GM21526 (cell line): Measurements from ENCODE around the gene HELZ.
A peak's percentile ranks its signal among the peaks of the same experiment; 100 is the strongest.
"Not testable (repeated sequence)": the region's sequence is repeated elsewhere in the genome, so short reads cannot be mapped to it uniquely, and the experiment has no call there.

Experiments
- ATAC-seq: cut with Tn5 transposase; IDR thresholded peaks from one replicate; pipeline ENCODE4 v1.9.1; 2021; ENCODE audit warnings: moderate library complexity; ENCODE audit not compliant: unreplicated experiment, low FRiP score

Gene HELZ

DNA sequence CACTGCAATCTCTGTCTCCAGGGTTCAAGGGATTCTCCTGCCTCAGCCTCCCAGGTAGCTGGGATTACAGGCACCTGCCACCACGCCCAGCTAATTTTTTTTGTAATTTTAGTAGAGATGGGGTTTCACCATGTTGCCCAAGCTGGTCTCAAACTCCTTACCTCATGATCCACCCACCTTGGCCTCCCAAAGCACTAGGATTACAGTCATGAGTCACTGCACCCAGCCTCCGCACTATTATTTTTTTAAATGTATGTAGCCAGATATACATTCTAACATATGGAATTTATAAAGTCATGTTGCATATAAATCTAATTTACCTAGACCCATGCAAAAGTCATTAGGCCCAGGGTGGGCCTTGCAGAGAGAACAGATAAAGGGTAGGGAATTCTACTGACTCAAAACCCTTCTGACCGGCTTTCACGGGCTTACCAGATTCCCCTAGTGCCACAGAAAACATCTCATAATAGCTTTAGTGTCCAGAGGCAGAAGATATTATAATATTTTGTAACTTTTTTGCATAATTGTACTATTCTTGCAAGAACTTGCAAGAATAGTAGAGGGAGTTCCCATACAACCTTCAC lies 20.5 kb upstream of the HELZ start:
- no peak for ATAC-seq

DNA sequence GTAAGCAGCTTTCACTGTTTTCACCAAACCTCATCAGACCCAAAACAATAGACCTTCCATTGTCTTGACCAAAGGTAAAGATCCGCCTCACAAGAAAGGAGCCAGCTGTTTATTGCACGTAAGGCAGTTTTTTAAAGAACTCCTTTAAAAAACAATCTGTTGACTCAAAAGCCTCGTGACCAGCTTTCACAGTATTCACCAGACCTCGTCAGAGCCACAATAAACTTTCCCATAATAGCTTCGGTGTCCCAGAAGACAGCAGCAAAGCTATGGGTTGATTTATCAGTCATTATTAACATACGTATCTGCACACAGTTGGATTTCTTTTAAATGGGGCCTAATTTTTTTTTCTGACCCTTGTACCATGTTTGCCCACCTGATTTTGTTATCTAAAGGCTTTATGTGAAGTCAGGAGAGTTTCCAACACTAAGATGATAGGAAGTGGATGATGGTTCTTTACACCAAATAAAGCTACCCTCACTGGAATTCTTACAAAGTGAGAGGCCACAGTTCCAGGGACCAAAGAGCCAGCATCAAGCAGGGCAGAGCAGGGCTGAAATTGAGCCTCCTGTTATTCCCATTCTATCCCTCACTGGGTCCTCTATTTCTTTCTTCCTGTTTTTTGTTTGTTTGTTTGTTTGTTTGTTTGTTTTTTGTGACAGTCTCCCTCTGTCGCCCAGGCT lies 17.6 kb upstream of the HELZ start:
- no peak for ATAC-seq

DNA sequence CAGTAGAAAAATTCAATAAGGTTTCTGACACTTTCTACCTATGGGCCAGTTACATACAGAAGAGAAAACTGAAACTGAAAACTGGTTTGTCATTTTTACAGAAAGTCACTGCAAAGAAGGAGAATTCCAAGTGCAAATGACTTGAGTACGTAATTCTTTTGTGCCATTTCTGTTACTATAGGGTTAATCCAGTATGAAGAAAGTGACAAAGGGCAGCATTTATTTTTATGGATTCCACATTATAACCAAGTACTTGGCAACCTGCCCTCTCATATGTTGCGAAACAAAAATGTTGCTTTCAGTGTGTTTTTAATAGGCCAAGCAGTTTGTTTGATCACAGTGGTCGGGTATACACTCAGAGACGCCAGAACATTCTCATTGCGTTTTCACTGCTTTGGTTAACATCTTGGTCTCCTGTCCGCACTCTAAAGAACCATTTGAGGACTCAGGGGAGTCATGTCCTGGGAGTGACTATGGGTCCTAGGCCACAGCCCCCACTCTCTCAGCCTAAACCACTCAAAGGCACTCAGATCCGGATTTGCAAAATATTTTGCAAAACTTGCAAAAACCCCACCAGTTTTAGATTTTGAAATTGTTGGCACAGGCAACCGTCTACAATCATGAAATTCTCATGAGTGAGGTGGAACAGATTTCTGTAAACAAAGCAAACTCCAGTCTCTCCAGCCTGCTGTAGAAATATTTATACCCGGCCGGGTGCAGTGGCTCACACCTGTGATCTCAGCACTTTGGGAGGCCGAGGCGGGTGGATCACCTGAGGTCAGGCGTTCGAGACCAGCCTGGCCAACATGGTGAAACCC lies 15.4 kb upstream of the HELZ start:
- no peak for ATAC-seq

DNA sequence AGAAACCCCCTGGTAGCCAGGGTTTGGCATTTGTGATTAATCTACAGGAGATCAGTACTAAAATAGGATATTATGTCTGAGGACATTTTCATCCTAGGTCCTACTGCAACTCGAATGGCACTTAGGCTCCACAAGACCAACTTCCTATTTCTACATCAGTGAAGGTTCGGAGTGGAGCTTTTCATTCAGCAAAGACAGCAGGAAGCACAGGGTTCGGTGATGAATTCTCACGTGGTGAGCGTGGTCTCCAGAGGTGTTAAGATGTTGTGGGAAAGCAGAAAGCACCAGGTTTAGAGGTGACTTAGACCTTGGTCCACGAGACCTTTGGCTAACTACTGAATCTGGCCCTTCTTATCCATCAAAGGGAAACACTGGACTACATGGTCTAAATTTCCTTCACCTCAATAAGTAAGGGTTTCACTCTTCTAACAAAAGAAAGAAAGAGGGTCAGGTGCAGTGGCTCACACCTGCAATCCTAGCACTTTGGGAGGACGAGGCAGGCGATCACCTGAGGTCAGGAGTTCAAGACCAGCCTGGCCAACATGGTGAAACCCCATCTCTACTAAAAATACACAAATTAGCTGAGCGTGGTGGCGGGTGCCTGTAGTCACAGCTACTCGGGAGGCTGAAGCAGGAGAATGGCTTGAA lies 13.9 kb upstream of the HELZ start:
- no peak for ATAC-seq

DNA sequence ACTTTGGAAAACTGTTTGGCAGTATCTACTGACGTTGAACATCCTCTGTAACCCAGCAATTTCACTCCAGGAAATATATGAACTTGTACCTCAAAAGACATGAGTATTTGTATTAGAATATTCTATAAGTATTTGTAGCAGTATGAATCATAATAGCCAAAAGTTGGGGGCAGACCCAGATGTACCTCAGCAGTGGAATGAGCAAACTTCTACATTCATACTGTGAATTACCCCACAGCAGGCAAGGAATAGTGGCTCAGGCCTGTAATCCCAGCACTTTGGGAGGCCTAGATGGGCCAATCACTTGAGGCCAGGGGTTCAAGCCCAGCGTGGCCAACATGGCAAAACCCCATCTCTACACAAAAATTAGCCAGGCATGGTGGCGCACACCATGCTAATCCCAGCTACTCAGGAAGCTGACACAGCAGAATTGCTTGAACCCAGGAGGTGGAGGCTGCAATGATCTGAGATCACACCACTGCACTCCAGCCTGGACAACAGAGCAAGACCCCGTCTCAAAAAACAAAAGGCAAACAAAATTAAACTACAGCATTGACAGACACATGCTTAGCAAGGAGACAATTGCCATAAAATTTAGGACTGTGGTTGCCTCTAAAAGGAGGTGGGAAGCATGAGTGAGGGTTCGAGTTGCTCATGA lies 11.2 kb upstream of the HELZ start:
- no peak for ATAC-seq

DNA sequence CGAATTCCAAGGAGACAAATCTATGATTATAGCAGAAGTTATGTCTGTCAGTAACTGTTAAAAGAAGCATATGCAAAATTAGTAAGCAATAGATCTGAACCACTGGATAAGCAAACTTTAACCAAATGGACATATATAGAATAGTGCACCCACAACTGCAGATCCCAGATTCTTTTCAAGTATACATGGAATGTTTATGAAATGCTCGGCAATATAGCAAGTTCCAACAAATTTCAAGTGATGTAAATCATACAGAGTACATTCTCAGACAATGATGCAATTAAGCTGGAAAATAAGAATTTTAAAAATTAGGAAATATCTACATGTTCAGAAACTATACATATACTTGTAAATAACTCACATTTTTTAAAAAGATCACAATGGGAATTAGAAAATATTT lies 8.4 kb upstream of the HELZ start:
- ATAC-seq, result no peak

DNA sequence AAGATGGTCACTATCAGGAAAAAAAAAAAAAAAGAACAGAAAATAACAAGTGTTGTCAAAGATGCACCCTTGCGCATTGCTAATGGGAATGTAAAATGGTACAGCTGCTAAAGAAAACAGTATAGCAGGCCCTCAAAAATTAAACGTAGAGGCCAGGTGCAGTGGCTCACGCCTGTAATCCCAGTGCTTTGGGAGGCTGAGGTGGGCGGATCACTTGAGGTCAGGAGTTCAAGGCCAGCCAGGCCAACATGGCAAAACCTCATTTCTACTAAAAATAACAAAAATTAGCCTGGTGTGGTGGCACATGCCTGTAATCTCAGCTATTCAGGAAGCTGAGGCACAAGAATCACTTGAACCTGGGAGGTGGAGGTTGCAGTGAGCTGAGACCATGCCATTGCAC lies 6.6 kb upstream of the HELZ start:
- not testable (repeated sequence) for ATAC-seq

DNA sequence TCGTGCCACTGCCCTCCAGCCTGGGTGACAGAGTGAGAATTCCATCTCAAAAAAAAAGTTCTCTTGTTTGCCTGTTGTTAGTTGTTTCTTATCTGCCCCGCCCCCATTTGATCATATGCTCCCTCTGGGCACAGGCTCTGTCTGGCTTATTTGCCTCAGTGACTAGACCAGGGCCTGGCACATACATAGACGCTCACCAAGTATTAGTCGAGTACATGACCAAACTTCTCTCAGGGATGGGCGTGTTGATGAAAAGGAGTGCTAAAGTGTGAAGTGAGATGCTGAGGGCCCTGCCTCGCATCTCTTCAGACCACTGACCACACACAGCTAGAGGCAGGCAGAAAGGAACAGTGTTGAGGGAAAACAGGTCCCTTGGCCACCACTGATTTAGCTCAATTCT lies 3.3 kb upstream of the HELZ start:
- ATAC-seq, result no peak

DNA sequence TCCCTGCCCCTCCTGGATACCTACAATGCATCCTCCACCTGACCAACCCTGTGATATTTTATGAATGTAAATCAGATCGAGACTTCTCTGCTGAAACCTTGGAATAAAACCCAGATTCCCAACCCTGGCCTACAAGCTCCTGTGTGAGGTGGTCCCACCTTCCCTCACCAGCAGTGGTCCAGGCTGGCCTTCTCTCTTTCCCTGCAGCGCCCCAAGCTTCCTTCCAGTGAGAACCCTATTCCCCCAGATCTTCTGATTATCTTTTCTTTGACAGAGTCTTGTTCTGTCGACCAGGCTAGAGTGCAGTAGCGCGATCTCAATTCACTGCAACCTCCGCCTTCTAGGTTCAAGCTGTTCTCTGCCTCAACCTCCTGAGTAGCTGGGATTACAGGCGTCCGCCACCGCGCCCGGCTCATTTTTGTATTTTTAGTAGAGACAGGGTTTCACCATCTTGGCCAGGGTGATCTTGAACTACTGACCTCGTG lies 2.5 kb upstream of the HELZ start:
- no peak for ATAC-seq

DNA sequence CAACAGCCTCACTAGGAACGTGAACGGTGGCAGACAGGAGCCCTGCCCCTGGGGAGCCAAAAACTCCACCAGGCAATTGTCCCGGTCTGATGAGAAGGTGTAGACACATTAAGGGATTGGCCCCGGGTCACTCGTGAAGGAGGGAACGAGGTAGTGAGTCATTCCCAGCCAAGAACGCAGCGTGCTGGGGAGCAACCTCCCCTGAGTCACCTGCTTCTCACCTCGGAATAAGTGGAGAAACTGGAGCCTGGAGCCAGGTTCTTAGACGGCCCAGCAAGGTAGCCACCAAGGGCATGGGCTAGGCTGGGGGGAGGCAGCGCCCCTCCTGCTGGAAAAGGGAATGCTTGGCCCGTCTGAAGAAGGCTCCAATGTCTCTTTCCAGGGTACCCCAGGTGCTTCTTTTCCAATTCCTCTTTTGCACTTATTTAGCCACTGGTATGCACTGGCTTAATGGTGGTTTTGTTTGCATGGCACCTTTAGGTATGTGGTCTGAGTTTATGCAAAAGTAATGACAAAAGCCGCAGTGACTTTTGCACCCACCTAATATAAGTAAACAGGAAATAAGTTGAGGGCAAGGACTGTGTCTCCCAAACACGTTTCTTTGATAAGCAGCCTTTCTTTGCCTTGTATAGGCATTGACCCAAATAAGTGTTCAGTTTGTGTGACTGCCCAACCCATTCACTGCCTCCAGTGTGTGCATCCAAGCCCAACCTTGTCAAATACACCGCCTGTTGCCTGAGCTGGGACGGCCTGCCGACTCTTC lies 1.8 kb upstream of the HELZ start:
- peak; percentile 39 for ATAC-seq

DNA sequence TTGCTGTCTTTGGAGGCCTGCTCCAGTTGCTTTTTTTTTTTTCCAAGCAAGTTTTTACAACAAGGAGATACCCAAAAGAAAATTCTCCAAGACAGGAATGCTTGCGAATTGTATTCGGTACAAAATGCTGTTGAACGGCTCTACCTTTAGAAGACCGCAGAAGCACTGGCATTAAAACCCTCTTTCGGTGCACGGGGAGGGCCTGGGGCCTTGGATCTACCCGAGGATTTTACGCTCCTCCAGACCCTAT lies 1.3 kb upstream of the HELZ start:
- no peak for ATAC-seq

DNA sequence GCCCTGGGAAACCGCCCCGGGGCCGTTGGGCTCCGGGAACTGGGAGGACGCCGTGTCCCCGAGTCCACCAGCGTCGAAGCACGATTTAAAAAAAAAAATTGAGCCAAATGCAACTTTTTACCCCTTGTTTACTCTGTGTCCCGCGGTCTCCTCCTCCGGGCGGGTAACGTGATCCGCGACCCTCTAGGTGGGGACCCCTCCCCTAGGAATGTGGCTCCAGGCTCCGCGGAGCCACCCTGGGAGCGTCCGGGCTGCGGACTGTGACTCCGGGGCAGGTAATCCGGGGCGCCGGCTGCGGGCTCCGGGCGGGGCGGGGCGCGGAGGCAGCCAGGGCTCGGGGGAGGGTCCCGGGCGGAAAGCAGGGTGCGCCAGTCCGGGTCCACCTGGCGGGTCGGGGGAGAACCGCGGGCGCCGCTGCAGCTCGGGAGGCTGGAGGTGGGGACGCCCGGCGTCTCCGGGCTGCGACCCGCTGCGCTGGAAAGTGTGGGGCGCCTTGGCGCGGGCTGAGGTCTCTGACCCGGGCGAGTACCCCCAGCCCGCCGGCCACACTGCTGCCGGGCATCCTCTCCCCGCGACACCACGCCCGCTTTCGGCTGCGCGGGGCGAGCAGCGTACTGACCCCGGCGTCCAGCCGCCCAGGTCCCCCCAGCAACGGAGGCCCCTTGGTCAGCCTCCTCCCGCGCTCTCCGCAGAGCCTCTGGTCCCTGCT lies 852 bp upstream of the HELZ start:
- no peak for ATAC-seq

DNA sequence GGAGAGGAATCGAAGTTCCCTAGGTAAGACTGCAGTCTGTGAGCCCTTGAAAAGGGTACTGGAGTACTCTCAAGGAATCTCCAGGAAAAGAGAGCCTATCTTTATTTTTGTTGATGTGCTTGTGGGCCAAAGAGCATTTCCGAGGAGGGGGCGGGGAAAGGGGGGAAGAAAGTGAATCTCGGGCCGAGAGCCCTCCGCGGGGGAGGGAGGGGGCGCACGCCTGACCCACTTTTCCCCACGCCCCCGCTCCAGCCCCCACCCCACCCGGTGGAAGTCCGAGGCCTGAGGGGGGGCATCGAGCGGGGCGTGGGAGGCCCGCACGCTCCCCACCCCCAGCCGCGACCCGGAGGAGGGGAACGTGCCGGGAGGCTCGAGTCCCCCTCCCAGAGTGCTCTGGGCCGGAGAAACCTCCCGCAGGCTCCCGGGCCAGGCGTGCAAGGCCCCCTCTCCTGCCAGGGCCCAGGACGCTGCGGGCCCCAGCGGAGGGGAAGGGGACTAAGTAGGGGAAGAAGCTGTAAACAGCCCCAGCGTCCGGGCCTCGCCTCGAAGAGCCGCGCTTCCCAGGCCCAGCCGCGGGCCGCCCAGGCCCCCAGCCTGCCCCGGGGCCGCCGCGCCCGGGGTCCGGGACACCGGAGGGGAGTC lies 444 bp downstream of the HELZ start:
- peak; percentile 30 for ATAC-seq

DNA sequence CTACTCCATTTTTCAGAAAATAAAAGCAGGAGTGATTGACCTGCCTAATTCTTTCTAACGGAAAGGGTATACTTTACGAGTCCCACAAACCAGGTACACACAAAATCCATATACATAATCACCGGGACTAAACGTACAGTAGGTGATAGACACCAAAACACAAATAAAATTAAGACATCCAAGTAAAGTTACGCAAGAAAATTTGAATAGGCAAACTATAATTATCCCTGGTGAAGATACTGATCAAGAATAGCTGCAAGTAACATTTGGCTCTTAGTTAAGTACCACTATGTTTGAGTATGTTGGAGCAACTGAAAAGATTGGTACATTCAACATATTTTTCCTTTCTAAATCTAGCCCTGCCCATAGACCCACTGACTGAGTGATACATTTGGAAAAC lies 1.7 kb downstream of the HELZ start:
- ATAC-seq, result no peak

DNA sequence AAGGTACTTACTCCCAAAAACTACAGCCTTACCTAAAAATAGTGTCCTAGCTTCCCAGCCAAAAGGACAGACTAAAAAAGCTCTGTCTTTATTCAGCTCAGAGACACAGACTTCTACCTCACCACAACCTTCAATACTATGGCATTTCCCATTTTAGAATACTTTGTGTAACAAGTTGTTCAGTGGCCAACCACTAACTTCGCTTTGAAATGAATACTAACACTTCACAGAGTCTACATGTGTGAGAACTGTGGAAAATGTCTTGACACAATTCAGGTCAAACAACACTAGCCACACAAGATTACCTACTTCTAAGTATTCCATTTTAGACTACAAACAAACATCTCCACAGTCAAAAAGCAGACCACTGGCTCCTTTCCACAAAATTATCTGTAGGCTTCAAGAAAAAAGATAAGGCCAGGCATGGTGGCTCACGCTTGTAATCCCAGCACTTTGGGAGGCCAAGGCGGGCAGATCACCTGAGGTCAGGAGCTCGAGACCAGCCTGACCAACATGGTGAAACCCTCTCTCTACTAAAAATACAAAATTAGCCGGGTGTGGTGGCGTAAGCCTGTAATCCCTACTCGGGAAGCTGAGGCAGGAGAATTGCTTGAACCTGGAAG lies 3.2 kb downstream of the HELZ start:
- no peak for ATAC-seq

DNA sequence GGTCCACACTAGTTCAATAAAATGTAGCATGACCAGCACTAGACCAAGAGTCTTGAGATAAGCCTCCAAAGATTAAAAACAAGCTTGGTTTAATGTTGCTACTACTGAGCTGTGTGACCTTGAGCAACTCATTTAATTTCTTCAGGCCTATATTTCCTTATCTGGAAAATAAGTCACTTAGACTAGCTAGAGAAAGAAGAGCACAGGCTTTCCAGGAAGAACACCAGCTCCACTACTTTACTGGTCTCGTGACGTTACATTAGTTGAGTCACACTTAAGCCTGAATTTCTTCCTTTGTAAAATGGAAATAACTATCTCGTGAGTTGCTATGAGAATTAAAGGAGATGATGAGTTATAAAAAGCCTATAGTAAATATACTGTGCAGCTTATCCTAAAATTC lies 5.4 kb downstream of the HELZ start:
- no peak for ATAC-seq

DNA sequence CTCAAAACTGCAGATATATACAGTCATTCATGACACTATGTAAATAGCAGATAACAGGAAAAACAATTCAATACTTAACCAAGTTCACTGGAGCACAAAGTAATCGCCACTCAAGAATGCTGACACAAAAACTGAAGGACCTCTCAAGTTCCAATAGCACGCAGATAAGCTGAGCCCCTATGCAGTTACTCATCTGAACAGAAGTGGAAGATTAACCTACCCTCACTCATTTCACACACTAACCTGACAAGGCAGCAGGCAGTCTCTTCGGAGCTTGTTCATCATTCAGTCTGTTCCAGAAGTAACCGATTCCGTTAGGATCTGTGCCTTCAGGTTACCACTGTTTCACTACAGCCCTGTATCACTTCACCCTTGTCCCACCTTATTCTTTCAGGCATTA lies 6.0 kb downstream of the HELZ start:
- ATAC-seq, result no peak

DNA sequence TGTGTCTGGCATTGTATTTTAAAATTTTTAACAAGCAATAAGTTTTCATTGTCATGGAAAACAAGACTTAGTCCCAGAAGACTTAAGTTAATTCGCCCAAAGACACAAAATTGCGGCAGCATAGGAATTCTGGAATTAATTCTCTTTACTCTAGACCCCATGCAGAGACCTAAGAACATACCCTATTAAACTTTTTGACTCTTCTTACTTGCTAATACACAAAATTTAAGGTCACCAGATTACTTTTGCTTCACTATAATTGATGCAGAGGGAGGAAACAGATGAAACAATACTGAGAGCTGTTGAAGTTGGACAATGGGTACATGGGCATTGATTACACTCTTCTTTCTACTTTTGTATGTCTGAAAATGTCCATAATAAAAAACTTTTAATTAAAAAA lies 12.6 kb downstream of the HELZ start:
- ATAC-seq, result no peak
